HG02885 (cell line): ENCODE results near the gene SASH1.

Experiments
- ATAC-seq: cut with Tn5 transposase; IDR thresholded peaks from one replicate; pipeline ENCODE4 v1.9.1; 2021; ENCODE audit warnings: mild to moderate bottlenecking; ENCODE audit not compliant: unreplicated experiment, poor library complexity

SASH1 gene

GRCh38 chr6:148426317-148426977 lies 83.8 kb downstream of the SASH1 start:
- ATAC-seq = no peak

DNA sequence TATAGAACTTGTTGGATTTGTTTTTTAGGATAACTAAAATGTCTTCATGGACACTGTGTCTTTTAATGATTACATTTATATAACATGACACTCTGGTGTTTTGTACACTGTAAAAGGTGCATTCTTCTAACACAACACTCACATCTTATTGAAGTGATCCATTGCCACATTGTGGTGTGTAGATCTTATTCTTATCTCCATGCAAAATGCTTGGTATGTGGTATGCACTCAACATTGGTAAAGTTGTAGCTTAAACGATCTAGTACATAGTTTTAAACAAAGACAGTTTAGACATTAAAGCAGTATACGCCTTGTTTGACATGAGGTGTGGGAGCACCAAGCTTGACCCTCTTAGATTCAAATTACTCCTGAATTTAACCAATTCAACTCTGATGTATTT lies 84.7 kb downstream of the SASH1 start:
- no peak for ATAC-seq

- ATAC-seq = no peak
These were observed 86.8 kb downstream of the SASH1 start for GRCh38 chr6:148429423-148429822.

DNA sequence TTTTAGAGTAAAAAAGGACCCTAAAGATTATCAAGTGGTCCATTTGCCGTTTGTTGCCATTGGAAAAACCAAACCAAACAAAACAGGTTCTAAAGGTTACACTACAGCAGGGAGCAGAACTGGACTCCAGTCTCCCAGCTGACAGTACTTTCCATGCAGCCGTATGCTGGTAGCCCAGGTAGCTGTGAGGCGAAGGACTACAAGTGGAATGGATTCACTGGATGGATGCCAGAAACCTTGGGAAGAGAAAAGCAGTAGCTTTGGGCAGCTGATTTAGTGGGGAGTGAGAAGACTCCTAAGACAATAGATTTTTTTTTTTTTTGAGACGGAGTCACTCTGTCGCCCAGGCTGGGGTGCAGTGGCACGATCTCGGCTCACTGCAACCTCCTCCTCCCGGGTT lies 88.3 kb downstream of the SASH1 start:
- no peak for ATAC-seq

- no peak for ATAC-seq
These were observed 88.8 kb downstream of the SASH1 start for GRCh38 chr6:148431413-148431812.

- ATAC-seq = no peak
These were observed 89.2 kb downstream of the SASH1 start for GRCh38 chr6:148431840-148432239.

- ATAC-seq = no peak
These were observed 90.0 kb downstream of the SASH1 start for GRCh38 chr6:148432462-148433195.

DNA sequence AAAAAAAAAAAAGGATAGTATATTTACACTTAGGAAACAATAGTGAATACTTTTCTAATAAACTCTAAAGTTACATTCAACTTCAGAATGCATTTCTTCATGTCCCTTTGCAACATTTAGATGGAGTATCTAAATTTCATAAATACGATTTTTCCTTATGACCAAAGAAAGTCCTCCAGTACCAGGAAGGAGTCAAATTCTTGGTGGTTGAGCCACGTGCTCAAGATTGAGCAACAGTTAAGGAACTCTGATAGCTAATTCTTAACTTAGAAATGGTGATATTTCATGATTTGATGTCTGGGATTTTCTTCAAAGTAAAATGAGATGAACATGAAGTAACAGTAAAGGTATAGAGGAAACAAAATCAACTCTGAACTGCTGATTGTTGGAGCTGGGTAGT lies 92.7 kb downstream of the SASH1 start:
- no peak for ATAC-seq

DNA sequence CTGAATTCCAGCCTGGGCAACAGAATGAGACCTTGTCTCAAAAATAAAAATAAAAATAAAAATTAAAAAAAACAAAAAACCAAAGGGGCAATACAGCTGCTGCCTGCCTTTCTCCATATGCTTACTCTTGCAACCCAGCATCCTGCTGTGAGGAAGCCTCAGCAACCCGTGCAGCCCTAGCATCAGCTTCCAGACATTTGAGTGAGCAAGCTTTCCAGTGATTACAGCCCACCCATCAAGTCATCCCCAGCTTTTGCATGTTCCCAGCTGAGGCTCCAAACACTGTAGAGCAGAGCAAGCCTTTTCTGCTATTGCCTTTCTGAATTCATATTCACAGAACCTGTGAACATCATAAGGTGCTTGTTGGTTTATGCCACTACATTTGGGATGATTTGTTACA lies 93.8 kb downstream of the SASH1 start:
- ATAC-seq = no peak

DNA sequence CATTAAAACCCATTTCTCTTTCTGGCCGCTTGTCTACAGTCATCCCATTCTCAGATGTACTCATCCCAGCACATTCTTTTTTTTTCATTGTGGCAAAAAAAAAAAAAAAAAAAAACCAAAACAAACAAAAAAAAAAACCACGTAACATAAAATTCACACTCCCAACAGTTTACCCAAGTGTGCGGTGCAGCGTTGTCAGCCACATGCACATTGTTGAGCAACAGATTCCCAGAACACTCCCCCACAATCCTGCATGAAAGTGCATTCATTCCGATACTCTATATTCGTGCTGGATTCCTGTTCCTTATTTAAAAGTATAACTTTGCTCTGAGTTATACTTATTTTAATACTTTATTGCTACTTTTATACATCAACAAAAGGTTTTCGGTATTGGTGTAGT lies 96.0 kb downstream of the SASH1 start:
- ATAC-seq = no peak

- ATAC-seq = no peak
These were observed 97.4 kb downstream of the SASH1 start for GRCh38 chr6:148440016-148440415.

DNA sequence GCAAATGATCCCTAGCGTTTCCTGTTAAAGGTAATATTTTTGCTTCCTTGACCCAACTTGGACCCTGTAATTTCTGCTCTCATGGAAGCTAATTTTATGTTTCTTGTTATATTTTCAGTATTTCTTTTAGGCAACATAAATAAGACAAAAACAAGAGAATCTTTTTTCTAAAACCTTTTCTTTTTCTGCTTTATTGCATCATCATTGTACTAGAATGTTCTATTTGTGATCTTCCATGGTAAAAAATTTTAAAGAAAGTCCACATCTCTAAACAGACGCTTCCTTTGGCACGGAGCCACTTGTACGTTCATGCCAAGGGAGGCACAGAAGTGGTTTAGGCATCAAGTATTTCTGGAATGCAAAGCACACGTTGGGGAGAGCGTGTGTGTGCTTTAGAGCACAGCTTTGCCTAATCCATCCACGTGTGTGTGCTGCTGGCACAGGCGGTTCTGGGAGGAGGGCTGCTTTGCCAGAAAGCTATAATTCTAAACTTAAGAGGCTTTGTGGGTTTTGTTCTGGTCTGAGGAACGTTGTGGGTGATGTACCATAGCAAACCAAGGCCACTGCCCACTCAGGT lies 98.3 kb downstream of the SASH1 start:
- ATAC-seq = no peak

- peak; percentile 68 for ATAC-seq
These were observed 98.8 kb downstream of the SASH1 start for GRCh38 chr6:148441454-148441911.

GRCh38 chr6:148443798-148444560 lies 101.3 kb downstream of the SASH1 start:
- ATAC-seq = no peak

DNA sequence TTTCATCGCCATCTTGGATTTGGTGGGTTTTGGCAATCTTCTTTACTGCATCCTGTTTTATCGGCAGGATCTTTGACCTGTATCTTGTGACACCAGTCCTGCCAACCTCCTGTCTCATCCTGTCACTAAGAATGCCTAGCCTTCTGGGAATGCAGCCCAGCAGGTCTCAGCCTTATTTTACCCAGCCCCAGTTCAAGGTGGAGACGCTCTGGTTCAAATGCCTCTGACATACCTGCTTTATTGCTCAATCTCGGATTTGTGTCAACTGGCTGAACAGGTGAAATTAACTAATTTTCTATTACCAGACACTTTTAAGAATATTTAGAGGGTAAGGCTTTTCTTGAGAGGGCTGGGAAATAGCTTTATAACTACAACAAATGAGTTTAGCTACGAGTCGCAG lies 102.5 kb downstream of the SASH1 start:
- no peak for ATAC-seq

- ATAC-seq = no peak
These were observed 103.0 kb downstream of the SASH1 start for GRCh38 chr6:148445620-148446019.

DNA sequence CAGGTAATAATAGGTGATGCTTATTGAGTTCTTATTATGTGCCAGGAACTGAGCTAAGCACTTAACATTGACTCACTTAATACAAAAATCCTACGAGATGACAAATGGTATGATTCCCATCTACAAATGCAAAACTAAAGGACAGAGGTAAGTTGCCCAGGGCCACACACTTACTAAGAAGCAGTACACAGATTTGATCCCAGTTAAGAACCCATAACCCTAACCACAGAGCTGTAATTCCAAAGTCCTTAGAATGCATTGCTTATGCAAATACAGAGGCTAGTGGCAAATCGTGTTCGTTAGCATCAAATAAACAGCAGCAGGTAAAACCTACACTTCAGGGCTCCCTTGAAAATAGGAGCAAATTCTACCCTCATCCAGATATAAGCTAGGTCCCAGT lies 104.0 kb downstream of the SASH1 start:
- ATAC-seq = no peak

GRCh38 chr6:148447521-148448230 lies 105.0 kb downstream of the SASH1 start:
- no peak for ATAC-seq

GRCh38 chr6:148448369-148449012 lies 105.9 kb downstream of the SASH1 start:
- ATAC-seq = no peak

DNA sequence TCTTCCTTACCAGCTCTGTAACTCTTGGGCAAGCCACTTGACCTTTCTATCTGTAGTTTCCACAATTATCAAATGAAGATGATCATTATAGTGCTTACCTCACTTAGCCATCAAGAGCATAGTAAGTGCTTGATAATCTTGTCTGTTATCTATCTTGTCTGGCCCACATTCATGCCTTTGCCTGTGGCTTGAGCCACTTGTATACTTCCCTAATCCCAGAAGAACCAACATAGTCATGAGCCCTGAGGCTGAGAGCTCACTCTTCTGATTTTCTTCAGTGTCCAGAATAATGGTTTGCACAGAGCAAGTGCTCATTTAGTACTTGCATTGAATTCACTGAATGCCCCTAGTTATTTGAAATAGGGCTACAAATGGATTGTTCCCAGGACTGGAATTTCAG lies 108.2 kb downstream of the SASH1 start:
- ATAC-seq = no peak
